ENCODE measurements around the gene MRPS7.

MRPS7 gene

GRCh38 chr17:75261336-75262111 is at the start of gene MRPS7, which contains the start of gene GGA3:
TSS of gene MRPS7 (plus strand) at chr17:75261879. CDS start at chr17:75261901, 22 bp downstream.
TSS of gene GGA3 (minus strand) at chr17:75261606. CDS start at chr17:75261587, 19 bp downstream.
- DNase-seq = peak; percentile 97

- no peak for DNase-seq
Observed at GRCh38 chr17:75218131-75218530, 43.5 kb upstream of the MRPS7 start.

GRCh38 chr17:75219815-75220214 is 41.9 kb upstream of the MRPS7 start:
- DNase-seq = no peak

GRCh38 chr17:75225016-75225415 is 36.7 kb upstream of the MRPS7 start:
- no peak for DNase-seq

- DNase-seq = no peak
Observed at GRCh38 chr17:75227729-75228128, 34.0 kb upstream of the MRPS7 start.

GRCh38 chr17:75228305-75228704 is 33.4 kb upstream of the MRPS7 start:
- DNase-seq = no peak

- DNase-seq = no peak
Observed at GRCh38 chr17:75228847-75229246, 32.8 kb upstream of the MRPS7 start.

GRCh38 chr17:75231071-75231470 is 30.6 kb upstream of the MRPS7 start:
- DNase-seq = no peak

GRCh38 chr17:75231741-75232464 is 29.8 kb upstream of the MRPS7 start:
- DNase-seq = no peak

- no peak for DNase-seq
Observed at GRCh38 chr17:75232786-75233185, 28.9 kb upstream of the MRPS7 start.

GRCh38 chr17:75237100-75238014 is 24.3 kb upstream of the MRPS7 start:
- DNase-seq = no peak

- no peak for DNase-seq
Observed at GRCh38 chr17:75238020-75238580, 23.6 kb upstream of the MRPS7 start.

- peak; percentile 79 for DNase-seq
Observed at GRCh38 chr17:75238684-75239191, 22.9 kb upstream of the MRPS7 start.

- no peak for DNase-seq
Observed at GRCh38 chr17:75239214-75239613, 22.5 kb upstream of the MRPS7 start.

- no peak for DNase-seq
Observed at GRCh38 chr17:75239778-75240393, 21.8 kb upstream of the MRPS7 start.

- peak; percentile 75 for DNase-seq
Observed at GRCh38 chr17:75240394-75241142, 21.1 kb upstream of the MRPS7 start.

- DNase-seq = no peak
Observed at GRCh38 chr17:75241143-75241430, 20.6 kb upstream of the MRPS7 start.

GRCh38 chr17:75241502-75241901 is 20.2 kb upstream of the MRPS7 start:
- DNase-seq = no peak

- DNase-seq = no peak
Observed at GRCh38 chr17:75241996-75242460, 19.7 kb upstream of the MRPS7 start.

- DNase-seq = no peak
Observed at GRCh38 chr17:75242461-75243042, 19.1 kb upstream of the MRPS7 start.

Measured in activated CD8-positive, alpha-beta memory T cell treated with anti-CD3 and anti-CD28 coated beads, Interleukin-2, amount 50 U/mL, for 48 hours (primary cell).